ENCODE measurements around the gene TNFRSF8.
A peak's percentile ranks its signal among the peaks of the same experiment; 100 is the strongest.

The TNFRSF8 gene

DNA sequence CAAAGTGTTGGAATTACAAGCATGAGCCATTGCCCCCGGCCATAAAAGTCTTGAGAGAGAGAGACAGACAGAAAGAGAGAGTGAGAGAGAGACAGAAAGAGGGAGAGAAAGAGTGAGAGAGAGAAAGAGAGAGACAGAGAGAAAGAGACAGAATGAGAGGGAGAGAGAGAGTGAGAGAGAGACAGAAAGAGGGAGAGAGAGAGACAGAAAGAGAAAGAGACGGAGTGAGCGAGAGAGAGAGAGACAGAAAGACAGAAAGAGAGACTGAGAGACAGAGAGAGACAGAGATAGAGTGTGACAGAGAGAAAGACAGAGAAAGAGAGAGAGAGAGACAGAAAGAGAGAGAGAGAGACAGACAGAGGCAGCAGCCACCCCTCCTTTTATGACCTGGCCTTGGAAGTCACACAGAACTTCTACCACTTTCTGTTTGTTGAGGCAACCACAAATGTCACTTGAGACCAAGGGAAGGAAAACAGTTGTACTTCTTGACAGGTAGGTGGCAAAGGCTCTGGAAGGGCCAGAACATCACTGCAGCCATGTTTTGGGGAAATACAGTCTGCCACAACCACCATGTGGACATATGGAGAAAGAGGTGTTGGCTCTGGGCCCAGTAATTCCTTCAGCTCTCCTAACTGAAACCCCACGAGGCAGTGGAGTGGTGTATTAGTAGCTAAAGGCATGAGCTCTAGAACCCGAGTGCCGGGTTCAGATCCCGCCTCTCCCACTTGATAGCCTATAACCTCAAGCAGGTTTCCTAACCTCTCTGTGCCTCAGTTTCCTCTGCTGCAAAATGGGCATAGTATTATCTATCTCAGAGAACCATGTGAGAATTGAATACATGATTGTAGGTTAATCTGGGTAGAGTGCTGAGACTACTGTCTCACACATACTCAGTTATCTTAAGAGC is 50.6 kb downstream of the TNFRSF8 start:
- DNase-seq (ENCODE audit: low read depth in 2 of 3, low spot score in 2 of 3), result no peak

DNA sequence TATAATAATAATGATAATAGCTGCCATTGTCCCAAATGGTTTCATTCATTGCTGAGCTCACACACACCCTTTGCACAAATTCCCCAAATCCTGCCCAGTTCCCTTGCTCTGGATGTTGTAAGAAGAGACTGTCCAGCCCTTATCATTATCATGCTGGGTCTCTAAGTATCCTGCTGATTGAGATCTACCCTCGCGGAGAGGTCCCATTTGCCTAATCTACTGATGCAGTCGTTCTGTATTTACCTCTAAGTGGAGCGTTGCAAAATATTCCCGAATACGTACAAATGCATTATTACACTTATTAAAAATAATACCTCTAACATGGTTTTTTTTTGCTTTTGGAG is 51.2 kb downstream of the TNFRSF8 start:
- no peak for DNase-seq (ENCODE audit: low read depth in 2 of 3, low spot score in 2 of 3)

- DNase-seq (ENCODE audit: low read depth in 2 of 3, low spot score in 2 of 3), result no peak
These were observed 51.8 kb downstream of the TNFRSF8 start for GRCh38 chr1:12114916-12115315.

- no peak for DNase-seq (ENCODE audit: low read depth in 2 of 3, low spot score in 2 of 3)
These were observed 58.3 kb downstream of the TNFRSF8 start for GRCh38 chr1:12121212-12122003.

GRCh38 chr1:12123172-12123571 is 60.1 kb downstream of the TNFRSF8 start:
- no peak for DNase-seq (ENCODE audit: low read depth in 2 of 3, low spot score in 2 of 3)

GRCh38 chr1:12124693-12125421 is 61.8 kb downstream of the TNFRSF8 start:
- DNase-seq (ENCODE audit: low read depth in 2 of 3, low spot score in 2 of 3), result peak; percentile 42 to 82 (median 82)

- no peak for DNase-seq (ENCODE audit: low read depth in 2 of 3, low spot score in 2 of 3)
These were observed 62.6 kb downstream of the TNFRSF8 start for GRCh38 chr1:12125422-12126355.

DNA sequence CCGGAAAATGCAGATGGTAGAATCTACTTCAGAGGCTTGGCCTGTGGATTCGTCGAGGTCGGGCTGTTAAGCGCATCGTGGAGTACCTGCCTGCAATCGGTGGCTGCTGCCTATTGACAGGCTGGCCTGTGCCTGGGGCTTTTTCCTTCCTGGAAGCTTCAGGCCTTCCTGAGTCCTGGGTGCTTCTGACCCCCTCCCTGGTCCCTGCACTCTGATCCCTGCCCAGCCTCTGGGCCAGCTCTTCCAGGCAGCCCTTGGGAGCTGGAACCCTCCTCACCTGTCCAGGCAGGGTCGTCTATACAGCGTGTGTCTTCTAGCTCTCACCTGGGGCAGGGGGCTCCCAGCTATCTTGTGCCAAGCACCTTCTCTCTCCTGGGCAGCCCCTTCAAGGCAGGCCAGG is 63.7 kb downstream of the TNFRSF8 start:
- no peak for DNase-seq (ENCODE audit: low read depth in 2 of 3, low spot score in 2 of 3)

DNA sequence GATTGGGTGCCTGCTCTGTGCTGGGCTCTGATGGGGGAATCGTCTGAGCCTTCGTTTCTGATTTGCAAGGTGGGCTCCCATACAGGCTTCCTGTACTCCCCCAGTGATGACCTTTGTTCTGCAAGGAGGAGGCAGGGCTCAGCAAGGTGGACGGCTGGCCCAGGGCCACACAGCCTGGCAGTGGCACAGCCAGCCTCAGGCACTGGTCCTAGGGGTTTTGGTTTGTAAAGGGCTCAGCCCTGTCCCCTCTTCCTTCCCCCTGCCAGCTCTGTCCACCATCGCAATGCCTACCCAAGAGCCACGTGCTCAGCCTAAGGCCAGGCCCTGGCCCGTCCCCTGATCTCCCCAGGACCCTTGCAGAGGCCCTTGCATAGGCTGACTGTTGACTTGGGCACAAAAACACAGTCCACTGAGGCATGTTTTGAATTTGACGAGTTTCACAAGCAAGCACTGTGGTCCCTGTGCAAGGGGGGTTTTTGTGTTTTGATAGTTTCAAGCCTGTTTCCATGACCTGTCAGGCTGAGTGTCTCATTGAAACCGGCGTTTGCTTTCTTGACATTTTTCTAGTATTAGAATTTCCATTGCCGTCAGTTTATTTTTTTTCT is 64.2 kb downstream of the TNFRSF8 start:
- DNase-seq (ENCODE audit: low read depth in 2 of 3, low spot score in 2 of 3), result no peak

GRCh38 chr1:12128120-12128519 is 65.0 kb downstream of the TNFRSF8 start:
- no peak for DNase-seq (ENCODE audit: low read depth in 2 of 3, low spot score in 2 of 3)

DNA sequence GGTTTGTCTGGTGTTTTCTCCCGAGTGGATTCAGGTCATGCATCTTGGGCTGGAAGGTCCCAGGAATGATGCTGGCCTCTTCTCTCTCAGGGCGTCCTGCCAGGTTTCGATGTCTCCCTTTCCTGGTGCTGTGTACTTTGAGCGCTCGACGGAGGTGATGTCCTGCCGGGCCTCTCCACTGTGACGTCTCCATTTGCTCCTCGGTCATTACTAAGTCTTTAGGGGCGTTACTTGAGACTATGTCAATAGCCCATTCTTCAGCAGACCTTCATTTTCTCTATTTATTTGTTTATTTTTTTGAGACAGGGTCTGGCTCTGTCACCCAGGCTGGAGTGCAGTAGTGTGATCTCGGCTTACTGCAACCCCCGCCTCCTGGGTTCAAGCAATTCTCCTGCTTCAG is 66.5 kb downstream of the TNFRSF8 start:
- no peak for DNase-seq (ENCODE audit: low read depth in 2 of 3, low spot score in 2 of 3)

GRCh38 chr1:12130466-12131130 is 67.5 kb downstream of the TNFRSF8 start:
- no peak for DNase-seq (ENCODE audit: low read depth in 2 of 3, low spot score in 2 of 3)

GRCh38 chr1:12132078-12132477 is 69.0 kb downstream of the TNFRSF8 start:
- DNase-seq (ENCODE audit: low read depth in 2 of 3, low spot score in 2 of 3), result no peak

GRCh38 chr1:12134716-12135115 is 71.6 kb downstream of the TNFRSF8 start:
- DNase-seq (ENCODE audit: low read depth in 2 of 3, low spot score in 2 of 3), result no peak

- DNase-seq (ENCODE audit: low read depth in 2 of 3, low spot score in 2 of 3), result no peak
These were observed 72.5 kb downstream of the TNFRSF8 start for GRCh38 chr1:12135612-12136011.

DNA sequence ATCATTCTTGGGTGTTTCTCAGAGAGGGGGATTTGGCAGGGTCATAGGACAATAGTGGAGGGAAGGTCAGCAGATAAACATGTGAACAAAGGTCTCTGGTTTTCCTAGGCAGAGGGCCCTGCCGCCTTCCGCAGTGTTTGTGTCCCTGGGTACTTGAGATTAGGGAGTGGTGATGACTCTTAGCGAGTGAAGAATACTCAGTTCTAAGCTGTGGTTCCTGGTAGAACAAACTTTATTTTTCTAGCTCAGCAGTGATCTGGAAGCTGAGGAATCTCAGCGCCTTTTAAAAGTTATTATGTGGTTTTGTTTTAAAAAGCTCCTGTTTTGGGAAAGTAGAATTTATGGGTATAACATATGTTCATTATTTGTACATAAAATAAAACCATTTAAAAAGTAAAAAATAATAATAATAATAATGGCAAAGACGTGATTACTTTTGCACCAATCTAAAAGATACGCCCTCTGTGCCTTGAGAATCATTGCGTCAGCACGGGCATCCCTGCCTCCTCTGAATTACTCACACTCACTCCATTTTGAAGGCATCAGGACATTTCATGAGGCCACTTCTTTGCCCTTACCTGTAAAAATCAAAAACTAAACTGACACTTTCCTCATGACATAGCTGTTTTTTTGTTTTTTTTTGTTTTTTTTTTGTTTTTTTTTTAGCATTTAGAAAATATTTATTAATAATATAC is 74.0 kb downstream of the TNFRSF8 start:
- DNase-seq (ENCODE audit: low read depth in 2 of 3, low spot score in 2 of 3), result no peak

DNA sequence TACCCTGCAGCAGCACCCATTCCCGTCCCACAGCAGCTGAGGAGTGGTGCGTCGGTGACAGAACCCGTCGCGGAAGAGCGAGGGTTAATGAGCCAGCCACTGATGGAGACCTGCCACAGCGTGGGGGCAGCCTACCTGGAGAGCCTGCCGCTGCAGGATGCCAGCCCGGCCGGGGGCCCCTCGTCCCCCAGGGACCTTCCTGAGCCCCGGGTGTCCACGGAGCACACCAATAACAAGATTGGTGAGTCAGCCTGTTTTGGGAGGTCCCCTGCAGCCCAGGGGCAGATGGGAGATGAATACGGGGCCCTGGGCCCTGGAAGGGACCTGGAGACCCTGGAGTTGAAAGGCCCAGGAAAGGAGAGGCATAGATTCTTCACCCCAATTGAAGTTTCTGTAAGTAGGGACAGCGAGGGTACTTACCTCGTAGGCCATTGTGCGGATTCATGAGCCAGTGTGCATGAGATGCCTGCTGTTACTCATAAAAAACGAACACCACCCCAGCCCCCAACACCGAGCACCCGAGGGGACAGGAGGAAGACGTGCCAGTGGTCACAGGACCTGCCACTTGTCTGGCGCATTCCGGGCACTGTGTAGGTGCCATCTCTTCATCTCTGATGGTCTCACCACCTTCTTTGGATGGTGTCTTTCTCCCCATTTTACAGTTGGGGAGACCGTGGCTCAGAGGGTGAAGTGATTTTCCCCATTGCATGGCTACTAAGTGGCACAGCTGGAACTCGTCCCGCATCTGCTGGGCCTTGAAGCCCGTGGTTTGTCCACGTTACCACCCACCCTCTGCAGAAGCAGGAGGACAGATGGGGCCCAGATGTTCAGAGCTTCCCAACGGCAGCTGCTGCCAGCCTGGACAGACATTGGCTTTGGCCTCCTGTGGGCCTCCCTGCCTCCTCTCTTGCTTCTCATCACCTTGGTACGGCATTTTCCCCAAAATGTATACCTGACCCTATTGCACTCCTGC is 75.4 kb downstream of the TNFRSF8 start:
- DNase-seq (ENCODE audit: low read depth in 2 of 3, low spot score in 2 of 3), result no peak

- no peak for DNase-seq (ENCODE audit: low read depth in 2 of 3, low spot score in 2 of 3)
These were observed 76.9 kb downstream of the TNFRSF8 start for GRCh38 chr1:12140016-12140415.
